ENCODE results near the gene MGAT3. TPM values are rescaled to one million over a fixed set of nuclear protein-coding genes. Genes with fewer than 3 reads are reported as not detected.

MGAT3 gene
- total and polyA plus RNA-seq, 9 of the 15 experiments (the other 6 are each of a cell fraction or from before 2014, with no cell fraction given), result 0.10 to 11.5 (median 4.6) TPM

GRCh38 chr22:39454385-39454871 lies 2.4 kb upstream of the MGAT3 start:
- peak overlapping the region in 1 of 2 experiments; percentile 31; a peak in 1 of 4 replicates for H3K9ac ChIP-seq (ENCODE audit: insufficient read depth in 1 of 2, low read depth in 2 of 2, low read length in 2 of 2)
- FAIRE-seq (no peak), ATAC-seq (no peak), DNase-seq (ENCODE audit: extremely low read depth in 1 of 4, low spot score in 3 of 4) (peak in 1 of 4 experiments; percentile 21)
- no peak overlapping the region for H3K27ac ChIP-seq (ENCODE audit: extremely low read depth, low read depth, low read length)
- no peaks in the 10 kb centered on the region for H3K27me3 ChIP-seq (ENCODE audit: control insufficient read depth in 2 of 2, insufficient read depth in 2 of 2, low read length in 2 of 2)
- ChIA-PET CTCF (ENCODE audit: low intra/inter-chr PET ratio) (no interaction called here), POLR2A (interaction anchor here (1.0 to 1.7 kb wide), 4 partner anchors 11 to 135 kb away, joined by 4 to 6 read pairs (median 5); partner anchors contain the start of gene RPL3)
- no peak overlapping the region for H3K4me3 ChIP-seq
- H4K20me1 ChIP-seq (replicated peaks; ENCODE audit: control insufficient read depth, insufficient read depth, low read length), result no peaks in the 10 kb centered on the region
- in situ Hi-C loops (cut with MboI), result no loop called here
- peaks cover 19% of the 10 kb centered on the region for H3K79me2 ChIP-seq (ENCODE audit: control insufficient read depth, insufficient read depth, low read length)
- peak overlapping the region; percentile 28; the same call in 1 of the 2 replicates for H2AFZ ChIP-seq (ENCODE audit: low read depth, low read length)
- H3K9me3 ChIP-seq (replicated peaks; ENCODE audit: control insufficient read depth, insufficient read depth, low read depth, low read length), result no peaks in the 10 kb centered on the region
- 30% methylated on average over 3 of the region's 7 CpGs for WGBS (ENCODE audit: insufficient coverage, low coverage, missing lambda C conversion rate)
- no peak overlapping the region for H3K4me2 ChIP-seq (ENCODE audit: insufficient read depth, low read length)
- H3K36me3 ChIP-seq (ENCODE audit: control insufficient read depth, insufficient read depth, low read length), result no peaks in the 10 kb centered on the region
- H3K4me1 ChIP-seq (replicated peaks in 1 of 2; ENCODE audit: control insufficient read depth in 2 of 2, insufficient read depth in 2 of 2, low read length in 2 of 2), result peaks cover 36 to 65% of the 10 kb centered on the region in 2 experiments; a peak in 4 of 5 replicates
- intact Hi-C loops (cut with micrococcal nuclease), result no loop called here
- no peaks in the 10 kb centered on the region for H3K9me1 ChIP-seq (ENCODE audit: control insufficient read depth, insufficient read depth, low read length)
- BruUV-seq (replicated peaks), result no TSS peak
- TF ChIP-seq GABPB2 (CRISPR knock-in tag; conservative IDR thresholded peaks at IDR 0.05) (no peak), HBP1 (CRISPR knock-in tag; IDR thresholded peaks at IDR 0.05) (no peak), RBM25 (IDR thresholded peaks at IDR 0.05; ENCODE audit: low read depth, low read length, severe bottlenecking) (no peak), RFX7 (CRISPR knock-in tag; IDR thresholded peaks at IDR 0.05) (no peak), CTBP1 (IDR thresholded peaks at IDR 0.05; ENCODE audit: borderline replicate concordance) (0 out of 2 replicates have a peak, but pooled peaks have one; percentile 0), ZNF696 (CRISPR knock-in tag; conservative IDR thresholded peaks at IDR 0.05) (no peak), NR2F6 (CRISPR knock-in tag; IDR thresholded peaks at IDR 0.05) (no peak), ZNF224 (CRISPR knock-in tag; IDR thresholded peaks at IDR 0.05) (no peak), CC2D1A (IDR thresholded peaks at IDR 0.05) (no peak), CHD2 (IDR thresholded peaks at IDR 0.05; ENCODE audit: low read depth, low read length) (no peak), ZKSCAN8 (CRISPR knock-in tag; IDR thresholded peaks at IDR 0.05) (no peak), SMARCC2 (IDR thresholded peaks at IDR 0.05; ENCODE audit: low read depth) (no peak), ZNF184 (CRISPR knock-in tag; IDR thresholded peaks at IDR 0.05) (no peak), NR1H2 (CRISPR knock-in tag; IDR thresholded peaks at IDR 0.05) (no peak), ELK3 (CRISPR knock-in tag; IDR thresholded peaks at IDR 0.05) (no peak), MIER1 (IDR thresholded peaks at IDR 0.05; ENCODE audit: low read depth) (no peak), ZNF707 (CRISPR knock-in tag; conservative IDR thresholded peaks at IDR 0.05) (no peak), TFAP4 (CRISPR knock-in tag; IDR thresholded peaks at IDR 0.05; ENCODE audit: borderline replicate concordance) (peak; percentile 62; the same call in 1 of the 2 replicates), EP300 (IDR thresholded peaks at IDR 0.05; ENCODE audit: low read length) (no peak), SMAD1 (IDR thresholded peaks at IDR 0.05; ENCODE audit: low read depth, low read length, partially characterized antibody) (no peak), ZBTB26 (CRISPR knock-in tag; IDR thresholded peaks at IDR 0.05) (no peak)
